GM21526 (cell line): Measurements from ENCODE around the gene HNRNPH2.

Source experiments
- ATAC-seq: cut with Tn5 transposase; IDR thresholded peaks from one replicate; pipeline ENCODE4 v1.9.1; 2021; ENCODE audit warnings: moderate library complexity; ENCODE audit not compliant: unreplicated experiment, low FRiP score

HNRNPH2 gene, protein sequence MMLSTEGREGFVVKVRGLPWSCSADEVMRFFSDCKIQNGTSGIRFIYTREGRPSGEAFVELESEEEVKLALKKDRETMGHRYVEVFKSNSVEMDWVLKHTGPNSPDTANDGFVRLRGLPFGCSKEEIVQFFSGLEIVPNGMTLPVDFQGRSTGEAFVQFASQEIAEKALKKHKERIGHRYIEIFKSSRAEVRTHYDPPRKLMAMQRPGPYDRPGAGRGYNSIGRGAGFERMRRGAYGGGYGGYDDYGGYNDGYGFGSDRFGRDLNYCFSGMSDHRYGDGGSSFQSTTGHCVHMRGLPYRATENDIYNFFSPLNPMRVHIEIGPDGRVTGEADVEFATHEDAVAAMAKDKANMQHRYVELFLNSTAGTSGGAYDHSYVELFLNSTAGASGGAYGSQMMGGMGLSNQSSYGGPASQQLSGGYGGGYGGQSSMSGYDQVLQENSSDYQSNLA

DNA sequence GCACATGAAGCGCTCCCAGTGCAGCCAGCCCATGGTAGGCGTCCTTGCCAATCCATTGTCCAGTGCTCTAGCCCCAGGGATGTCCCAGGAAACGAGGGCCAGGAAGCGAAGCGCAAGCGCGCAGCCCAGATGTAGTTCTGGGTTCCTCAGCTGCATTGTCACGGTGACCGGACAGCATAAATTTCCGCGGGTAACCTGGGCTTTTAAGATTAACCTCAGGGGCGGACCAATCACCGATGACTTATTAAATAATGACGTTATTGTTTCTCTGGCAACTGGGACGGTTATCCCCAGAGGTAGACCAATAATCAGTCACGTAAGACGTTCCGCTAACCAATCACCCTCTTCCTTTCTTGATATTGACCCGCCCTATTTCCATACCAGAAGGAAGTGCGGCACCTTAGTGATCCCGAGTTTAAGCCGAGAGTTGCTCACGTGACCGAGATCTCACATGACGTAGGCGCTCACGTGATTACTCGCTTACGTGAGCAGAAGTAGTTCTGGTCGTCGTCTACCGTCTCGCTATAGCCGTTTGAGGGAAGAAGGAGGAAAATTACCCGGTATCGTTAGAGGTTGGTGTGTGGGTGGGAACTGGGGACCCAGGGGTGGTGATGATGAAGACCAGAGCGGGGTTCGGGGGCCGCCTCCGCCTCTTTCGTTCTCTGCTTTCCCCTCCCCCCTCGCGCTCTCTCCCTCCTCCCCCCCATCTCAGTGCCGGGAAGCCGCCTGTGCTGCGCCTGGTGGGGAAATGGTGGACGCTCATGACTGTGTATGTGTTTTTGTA is at the start of gene HNRNPH2, which contains the start of gene GLA:
TSS of gene HNRNPH2 (plus strand) at position 475 of the 784 bp plus-strand sequence. CDS start 3,767 bp downstream, outside the sequence.
TSS of gene GLA (minus strand) at position 178 of the 784 bp plus-strand sequence. CDS start at position 156, 22 bp downstream.
- peak; percentile 93 for ATAC-seq

DNA sequence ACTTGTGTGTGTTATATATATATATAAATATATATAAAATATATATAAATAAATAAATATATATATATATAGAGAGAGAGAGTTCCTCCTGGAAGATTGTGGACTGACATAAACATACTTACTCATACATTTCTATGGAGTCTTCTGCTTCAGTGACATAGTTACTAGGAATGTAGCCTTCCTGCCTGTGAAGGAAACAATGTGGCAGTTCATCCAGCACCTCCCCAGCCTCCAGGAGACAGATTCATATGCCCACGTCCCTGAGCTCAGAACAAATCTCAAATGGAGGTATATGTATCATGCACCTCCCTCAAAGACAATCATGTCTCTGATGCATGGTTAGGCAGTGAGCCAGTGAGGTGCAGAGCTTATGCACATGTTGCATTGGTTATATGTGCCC is 48.1 kb upstream of the HNRNPH2 start:
- ATAC-seq: no peak

DNA sequence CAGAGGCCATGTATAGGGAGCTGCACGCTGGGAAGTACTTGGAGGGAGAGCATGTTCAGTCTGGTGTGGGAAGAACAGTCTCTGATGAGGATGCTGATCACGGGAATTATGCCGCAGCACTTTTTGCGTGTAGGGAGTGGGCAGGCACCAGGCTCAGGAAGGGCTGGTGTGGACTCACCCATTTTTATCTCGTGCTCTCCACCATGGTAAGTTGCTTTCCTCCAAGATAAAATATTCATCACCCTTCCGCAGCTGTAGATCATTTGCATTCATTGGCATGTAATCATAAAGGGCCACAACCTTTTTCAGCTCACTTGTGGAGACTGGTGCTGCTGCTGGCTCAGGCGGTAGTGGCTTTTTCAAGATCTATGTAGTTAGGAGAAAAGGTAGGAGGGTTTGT is 47.6 kb upstream of the HNRNPH2 start:
- ATAC-seq: no peak

DNA sequence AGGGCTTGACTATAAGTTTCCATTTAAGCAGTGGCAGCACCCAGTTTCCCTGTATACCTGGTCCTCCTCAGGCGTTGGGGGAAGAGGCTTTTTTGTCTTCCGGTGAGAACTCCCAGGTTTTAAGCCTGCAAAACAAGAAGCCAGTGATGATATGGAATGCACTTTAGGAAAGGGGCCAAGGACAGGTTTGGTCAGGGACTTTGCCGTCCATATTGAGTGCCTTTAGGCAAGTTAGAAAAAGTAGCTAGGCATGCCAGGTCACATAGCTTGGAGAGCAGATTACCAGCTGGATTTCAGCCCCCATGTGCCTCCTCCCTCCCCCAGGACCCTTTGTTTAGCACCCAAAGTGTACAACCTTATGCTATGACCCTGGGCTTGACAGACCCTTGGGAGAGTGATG is 45.9 kb upstream of the HNRNPH2 start:
- no peak for ATAC-seq

DNA sequence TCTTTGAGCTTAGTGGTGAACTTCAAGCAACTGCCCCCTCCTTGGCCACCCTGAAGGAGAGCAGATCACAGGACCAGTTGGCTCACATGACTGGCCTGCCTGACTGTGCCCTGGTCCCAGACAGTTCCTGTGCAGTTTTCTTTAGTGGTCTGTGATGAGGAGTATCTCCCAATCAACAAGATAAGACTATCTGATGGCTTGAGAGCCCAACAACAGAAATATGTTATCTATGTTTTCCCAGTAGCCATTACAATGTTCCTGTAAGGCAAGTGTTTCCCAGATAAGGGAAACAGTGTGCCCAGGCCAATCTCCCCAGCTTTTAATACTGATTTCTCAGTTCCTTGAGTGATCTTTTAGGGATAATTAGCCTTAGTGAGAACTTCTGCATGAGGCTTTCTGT is 45.3 kb upstream of the HNRNPH2 start:
- ATAC-seq: no peak

DNA sequence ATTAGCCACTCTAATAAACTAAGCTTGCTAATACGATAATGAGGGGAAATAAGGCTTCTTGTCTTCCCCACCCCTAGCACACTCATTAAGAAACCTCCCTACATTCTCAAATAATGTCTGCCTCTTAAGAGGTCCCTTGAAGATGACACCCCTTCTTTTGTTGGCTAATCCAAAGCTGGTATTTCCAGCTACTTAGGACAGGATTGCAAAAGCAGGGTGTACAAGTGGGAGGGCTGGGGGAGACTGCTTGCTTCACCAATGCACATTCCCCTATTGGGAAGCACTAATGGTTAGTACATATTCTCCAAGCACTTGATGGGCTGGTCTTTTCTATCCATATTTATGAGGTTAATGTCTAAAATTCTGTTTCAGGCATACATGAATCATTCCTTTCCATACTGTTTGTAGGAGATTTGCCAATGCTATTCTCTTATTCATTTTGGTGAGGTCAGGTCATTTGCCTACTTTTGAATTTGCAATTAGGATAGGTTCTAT is 42.7 kb upstream of the HNRNPH2 start:
- ATAC-seq: no peak

DNA sequence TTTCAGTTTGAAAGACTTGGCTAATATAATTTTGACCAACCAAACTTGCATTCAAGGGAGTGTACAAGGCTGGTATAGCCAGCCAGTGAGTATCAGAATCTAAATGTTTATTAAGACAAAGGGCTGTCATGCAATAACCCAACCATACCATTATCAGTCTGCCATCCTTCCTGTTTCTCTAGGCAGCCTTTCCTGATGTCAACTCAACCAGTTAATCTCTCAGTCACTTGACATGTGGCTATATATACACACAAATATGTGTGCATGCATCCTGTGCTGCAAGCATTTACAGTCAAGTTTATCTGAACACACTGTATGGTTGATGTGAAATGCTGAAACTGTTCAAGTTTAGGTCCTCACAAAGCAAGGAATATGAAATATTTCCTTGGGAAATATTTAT is 39.2 kb upstream of the HNRNPH2 start:
- no peak for ATAC-seq

DNA sequence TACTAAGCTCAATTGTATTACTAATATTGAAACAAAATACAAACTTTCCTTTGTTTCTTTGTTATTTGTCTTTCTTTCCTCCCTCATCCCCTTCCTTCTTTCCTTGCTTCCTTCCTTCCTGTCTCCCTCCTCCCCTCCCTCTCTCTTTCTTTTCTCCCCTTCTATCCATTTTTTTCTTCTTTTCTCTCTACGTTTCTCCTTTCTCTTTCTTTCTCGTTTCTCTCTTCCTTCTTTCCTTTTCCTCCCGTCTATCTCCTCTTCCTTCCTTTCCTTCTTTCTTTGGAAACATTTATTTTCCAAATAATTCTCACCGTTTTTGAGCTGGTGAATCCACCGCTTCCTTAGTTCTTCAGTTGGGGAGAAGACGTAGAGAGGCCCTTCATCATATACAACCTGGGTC is 38.3 kb upstream of the HNRNPH2 start:
- no peak for ATAC-seq

DNA sequence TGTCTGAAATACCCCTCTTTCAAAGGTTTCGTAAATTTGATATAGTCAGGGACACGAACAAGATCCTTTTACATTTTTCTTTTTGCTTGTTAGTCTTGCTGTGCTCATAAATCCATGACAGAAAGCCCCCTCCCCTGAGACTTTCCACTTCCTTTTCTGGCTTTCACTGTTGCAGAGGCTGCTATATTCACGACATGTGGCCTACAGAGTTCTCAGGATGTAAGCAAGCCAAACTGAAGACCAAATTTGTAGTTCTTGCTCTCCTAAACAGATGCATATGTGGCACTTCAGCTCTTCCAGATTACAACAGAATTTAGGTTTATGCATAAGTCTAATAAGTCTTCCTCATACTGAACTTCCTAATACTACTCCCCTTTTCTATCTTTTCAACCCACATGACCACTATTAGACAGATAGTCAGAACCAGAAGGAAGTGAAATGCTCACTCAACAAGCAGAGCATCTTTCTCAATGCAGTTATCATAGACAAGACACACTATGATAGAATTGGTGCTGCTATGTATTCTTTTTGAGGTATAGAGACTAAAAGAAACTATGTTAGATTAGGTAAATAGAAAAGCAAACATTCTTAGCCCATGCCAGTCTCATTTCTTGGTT is 37.0 kb upstream of the HNRNPH2 start:
- peak; percentile 81 for ATAC-seq

DNA sequence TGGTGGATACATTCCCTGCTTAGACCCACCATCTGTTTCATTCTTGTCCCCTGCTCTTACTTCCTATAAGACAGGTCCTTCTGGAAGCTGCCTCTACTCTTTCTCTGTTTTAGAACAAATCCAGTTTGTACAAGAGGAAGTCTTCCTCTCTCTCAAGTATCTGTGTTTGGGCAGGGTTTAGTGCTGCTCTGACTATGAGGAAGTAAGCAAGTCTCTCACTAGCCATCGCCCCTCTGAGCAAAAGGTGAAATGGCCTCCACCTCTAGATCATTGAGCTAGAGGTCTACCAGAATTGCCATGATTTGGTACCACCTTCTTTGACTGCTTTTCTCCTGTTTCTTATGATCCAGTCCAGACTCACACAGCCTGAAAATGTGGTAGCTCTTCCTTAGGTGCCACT is 30.5 kb upstream of the HNRNPH2 start:
- no peak for ATAC-seq

DNA sequence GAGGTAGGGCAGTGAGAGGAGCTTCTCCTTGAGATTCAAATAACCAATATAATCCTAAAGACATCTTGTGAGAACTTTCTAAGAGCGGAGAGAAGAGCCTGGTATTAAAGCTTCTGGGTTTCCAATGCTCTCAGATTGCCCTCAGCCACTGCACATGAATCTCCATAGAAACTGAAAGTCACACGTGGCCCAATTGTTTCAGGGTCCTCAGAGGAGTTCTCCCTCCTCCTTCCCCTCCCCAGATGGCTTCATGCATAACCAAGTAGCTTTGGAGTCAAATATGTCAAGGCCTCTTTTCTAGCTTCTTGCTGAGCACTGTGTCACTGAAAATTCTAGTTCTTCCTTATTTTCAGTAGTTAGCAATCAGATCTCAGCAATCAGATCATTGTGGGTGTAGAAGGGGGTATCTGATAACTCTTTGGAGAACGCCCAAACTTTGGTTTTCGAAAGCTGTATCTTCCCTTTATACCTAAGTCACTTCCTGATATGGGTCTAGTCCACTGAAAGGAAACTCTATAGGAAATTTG is 24.3 kb upstream of the HNRNPH2 start:
- peak; percentile 78 for ATAC-seq

DNA sequence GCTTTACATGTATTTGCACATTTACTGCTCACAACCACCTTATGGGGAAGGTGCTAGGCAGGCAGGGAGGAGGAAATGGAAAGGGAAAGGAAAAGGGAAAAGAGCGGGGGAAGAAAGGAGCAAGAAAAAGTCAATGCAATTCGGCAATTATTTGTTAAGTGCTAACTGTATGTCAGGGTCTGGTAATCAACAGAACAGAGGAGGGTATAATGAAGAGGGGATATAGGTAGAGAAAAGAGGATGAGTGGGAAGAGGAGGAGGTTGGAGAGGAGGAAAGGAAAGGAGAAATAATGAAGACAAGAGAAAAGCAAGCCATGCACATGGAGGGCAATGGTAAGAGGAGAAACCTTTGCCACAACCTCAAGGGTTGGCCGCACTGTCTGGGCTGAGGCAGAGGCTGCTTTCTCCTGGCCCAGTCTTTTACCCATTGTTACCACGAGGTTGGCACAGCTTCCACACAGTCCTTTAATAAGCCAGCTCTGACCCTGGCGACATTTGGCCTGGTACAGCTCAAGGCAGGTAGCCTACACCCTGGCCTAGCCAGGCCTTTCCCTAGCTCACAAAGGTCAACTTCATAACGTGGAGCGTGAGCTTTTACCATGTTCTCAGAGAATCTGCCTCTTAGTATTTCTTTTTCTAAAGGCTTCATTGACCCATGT is 22.9 kb upstream of the HNRNPH2 start:
- ATAC-seq: no peak

DNA sequence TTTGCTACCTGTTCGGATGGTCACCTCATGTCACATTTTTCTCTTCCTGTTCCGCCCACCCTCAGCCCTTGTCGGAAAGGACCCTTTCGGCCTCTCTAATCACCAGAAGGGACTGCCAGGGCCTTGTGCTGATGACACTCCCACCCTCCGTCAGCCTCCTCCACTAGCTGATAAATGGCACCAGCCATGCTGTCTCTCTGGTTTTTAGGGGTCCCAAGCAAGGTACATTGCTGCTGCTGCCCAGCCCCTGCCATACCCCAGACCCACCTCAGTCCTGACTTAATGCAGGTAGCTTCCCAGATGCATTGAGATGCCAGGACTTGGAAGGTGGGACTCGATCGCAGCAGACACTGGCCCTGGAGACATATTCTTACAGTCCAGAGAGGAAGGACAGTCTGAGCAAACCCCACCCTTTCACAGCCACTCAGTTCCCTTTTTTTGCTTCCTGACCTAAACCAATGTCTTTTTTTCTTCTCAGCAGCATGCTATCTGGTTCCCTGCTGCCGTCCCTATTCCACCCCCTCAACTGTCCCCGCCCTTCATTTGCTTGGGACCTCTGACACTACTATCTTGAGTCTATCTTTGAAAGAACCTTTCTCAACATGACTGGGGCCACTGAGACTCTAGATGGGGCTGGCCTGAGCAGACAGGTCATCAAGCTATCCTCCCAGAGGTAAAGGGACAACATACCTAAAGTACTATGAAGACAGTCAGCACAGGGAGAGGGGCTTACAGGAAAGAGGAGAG is 22.1 kb upstream of the HNRNPH2 start, which contains the start of gene BTK:
TSS of gene BTK (minus strand) at position 397 of the 747 bp plus-strand sequence. CDS start 10,907 bp downstream, outside the sequence.
- ATAC-seq: peak; percentile 62

DNA sequence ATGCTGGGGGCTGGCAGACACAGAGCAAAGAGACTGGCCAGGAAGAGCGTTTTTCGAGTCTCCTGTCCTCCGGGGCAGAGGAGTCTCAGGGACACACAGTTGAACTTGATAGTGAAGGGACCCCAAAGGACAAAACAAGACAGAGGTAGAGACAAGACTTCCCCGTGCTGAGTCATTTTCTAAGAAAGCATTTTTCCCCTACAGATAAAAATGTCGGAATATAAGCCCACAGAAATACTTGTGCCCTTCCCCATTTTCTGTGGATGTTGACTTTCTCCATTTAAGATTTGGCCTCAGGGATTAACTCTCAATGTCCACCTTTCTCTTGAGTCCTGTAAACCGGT is 21.5 kb upstream of the HNRNPH2 start:
- no peak for ATAC-seq

DNA sequence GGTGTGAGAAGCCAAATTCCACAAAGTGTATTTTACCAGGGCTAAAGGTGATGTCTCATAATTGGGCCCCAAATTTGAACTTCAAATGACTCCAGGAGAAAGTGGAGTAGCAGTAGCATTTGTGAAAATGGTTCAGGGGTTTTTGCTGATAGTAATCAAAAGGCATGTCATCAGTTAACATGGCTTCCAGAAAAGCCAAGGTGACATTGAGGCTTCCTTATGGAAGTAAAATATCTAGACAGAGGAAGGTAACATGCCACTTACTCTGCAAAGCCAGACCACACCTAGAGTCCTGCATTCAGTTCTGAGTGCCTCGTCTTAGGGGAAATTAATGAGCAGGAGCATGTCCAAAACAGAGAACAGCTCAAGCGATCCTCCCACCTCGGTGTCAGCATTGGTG is 19.4 kb upstream of the HNRNPH2 start:
- no peak for ATAC-seq

DNA sequence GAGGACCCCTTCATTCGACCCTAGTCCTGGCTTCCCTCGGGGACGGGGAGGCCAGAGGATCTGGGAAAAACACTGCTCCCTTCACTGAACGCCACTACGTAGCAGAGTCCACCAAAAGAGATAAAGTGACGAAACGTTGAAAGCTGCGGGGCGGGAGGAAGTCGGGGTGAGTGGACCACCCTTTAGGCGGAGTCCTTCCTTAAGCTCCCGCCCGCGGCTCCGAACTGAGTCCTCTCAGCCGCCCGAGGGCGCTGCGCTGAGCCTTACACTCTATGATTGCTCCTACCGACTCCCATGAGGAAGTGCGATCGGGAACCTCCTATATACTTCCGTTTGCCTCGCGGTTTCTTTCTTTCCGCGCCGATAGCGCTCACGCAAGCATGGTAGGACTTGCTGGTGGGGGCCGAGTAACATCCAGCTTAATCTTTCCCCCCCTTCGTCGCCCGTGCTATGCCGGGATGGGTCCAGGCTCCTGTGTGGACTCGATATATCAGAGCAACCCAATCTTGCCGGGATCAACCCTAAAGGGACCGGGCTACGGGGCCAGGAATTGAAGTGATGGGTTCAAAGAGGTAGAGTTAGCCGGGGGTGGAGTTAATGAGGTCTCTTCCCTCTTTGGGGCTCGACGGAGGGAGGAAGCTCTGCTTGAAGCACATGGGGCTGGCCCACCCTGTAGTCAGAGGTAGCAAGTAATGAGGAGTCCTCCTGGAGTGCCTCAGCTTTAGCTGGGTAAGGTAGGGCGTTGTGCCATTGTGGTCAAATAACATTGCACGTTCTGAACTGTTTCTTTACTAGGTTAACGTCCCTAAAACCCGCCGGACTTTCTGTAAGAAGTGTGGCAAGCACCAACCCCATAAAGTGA is 17.1 kb upstream of the HNRNPH2 start, which contains the start of gene RPL36A:
TSS of gene RPL36A (plus strand) at position 348 of the 862 bp plus-strand sequence. CDS start at position 381, 33 bp downstream.
- peak; percentile 80 for ATAC-seq

DNA sequence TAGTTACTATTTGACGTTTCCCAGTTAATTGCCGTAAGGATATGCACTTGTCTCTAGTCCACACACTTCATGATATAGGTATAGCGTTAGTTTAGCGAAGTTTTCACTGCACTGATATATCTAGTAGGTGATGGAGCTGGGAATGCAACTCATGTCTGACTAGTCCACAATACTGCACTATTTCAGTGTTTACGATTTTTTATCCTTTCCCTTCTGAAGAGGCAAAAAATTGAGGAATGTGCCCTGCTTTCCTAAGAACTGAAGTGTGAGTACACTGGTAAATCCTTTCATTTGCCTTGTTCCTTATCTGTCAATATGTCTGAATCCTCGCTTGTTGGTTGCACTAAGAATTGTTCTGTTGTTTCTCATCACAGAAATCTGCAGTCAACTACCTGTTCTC is 16.2 kb upstream of the HNRNPH2 start:
- no peak for ATAC-seq

DNA sequence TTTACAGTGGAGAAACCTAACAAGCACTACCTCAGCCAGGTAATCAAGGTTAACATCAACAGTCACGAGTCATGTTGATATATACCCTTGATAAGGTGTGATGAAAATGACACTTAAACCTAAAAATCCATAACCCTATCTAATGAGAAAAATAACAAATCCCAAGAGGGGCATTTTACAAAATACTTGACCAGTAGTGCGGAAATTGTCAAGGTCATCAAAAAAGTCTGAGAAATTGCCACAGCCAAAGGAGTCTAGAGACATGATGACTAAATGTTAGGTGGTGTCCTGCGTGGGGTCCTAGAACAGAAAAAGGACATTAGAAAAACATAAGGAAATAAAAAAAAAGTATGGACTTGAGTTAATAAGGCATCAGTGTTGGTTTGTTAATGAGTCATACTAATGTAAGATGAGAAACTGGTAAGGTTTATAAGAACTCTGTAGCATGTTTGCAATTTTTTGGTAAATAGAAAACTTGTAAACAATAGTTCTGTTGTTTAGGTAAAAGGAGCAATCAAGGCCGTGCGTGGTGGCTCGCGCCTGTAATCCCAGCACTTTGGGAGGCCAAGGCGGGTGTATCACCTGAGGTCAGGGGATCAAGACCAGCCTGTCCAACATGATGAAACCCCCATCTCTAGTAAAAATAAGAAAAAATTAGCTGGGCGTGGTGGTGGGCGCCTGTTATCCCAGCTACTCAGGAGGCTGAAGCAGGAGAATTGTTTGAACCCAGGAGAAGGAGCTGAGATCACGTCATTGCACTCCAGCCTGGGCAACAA is 14.3 kb upstream of the HNRNPH2 start:
- no peak for ATAC-seq
